ENCODE data around the gene UBR2.
"Not testable (repeated sequence)": the region's sequence is repeated elsewhere in the genome, so short reads cannot be mapped to it uniquely, and the experiment has no call there.

UBR2 gene

GRCh38 chr6:42727627-42728026, 163.8 kb downstream of the UBR2 start:
- no peak for DNase-seq (ENCODE audit: low spot score)

GRCh38 chr6:42729731-42730130, 165.9 kb downstream of the UBR2 start:
- no peak for DNase-seq (ENCODE audit: low spot score)

GRCh38 chr6:42733867-42734481, 170.1 kb downstream of the UBR2 start:
- not testable (repeated sequence) for DNase-seq (ENCODE audit: low spot score)

GRCh38 chr6:42735976-42736375, 172.1 kb downstream of the UBR2 start:
- DNase-seq (ENCODE audit: low spot score), result no peak

- no peak for DNase-seq (ENCODE audit: low spot score)
Observed at GRCh38 chr6:42740725-42741124, 176.9 kb downstream of the UBR2 start.

- peak; percentile 24 for DNase-seq (ENCODE audit: low spot score)
Observed at GRCh38 chr6:42742116-42742894, 178.5 kb downstream of the UBR2 start.
